Subcutaneous adipose tissue (tissue), 4 donors: Measurements from ENCODE around the gene USP6. TPM values are rescaled to one million over a fixed set of nuclear protein-coding genes. Genes with fewer than 3 reads are reported as not detected.

Experiments
- total RNA-seq, 4 donors: library from RNA; depleted of rRNA; stranded (reverse); fragments of >200 nt; gene quantifications; one replicate each; pipeline ENCODE4 v1.1.0, GENCODE V29; 2016
- TF ChIP-seq, protein P1 (sequence below): fragments of 450-650 bp; IDR thresholded peaks from one replicate; pipeline ENCODE4 v1.5.1; 2016; ENCODE audit warnings: low read depth, mild to moderate bottlenecking, control low read depth, antibody characterized with exemption, moderate library complexity

USP6 gene
- total RNA-seq = 1 to 10 TPM in 1 of 4 donors, under 1 TPM in 2, not detected in 1; 0.22 to 5.1 (median 0.51) TPM

DNA sequence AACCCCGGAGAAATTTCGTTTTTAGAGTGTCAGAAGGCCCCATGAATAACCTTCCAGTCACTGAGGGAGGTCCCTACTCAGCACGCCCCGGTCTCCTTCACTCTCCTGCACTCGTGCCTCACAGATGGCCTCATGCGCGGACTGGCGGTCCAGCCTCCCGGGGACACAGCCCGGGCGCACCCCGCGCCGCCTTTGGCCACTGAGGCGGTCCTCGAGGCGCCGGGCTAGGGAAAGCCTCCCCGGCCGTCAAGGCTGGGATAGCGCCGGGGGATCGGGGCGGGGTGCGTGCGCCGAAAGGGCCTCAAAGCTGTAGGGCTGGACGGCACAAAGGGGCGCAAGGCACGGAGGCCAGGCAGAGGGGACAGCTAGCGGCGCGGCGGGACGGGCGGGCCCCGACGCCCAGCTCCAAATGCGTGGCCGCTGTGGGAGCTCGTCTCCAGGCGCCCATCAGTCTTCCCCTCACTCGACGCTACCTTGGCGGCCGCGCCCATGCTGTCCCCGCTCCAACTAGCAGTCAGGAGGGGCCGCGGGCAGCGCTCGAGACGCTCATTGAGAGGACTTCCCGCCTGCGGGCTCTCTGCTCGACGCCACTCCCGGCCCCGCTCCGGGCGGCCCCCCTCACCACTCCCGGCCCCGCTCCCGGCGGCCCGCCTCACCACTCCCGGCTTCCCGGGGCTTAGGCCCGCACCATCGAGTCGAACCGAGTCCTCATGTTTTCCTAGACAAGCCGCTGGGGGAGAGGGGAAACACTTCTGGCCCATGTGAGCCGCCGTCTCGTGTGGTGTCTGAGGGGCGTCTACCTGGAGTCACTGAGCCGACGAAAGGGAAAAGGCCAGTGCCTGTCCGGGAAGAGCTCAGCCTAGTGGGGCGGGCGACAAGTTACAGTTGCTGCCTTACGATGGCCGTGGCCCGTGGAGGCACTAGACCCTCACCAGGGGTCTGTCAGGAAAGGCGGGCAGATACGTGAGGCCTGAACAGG lies at the start of gene USP6:
USP6 (plus strand) TSS at position 360 of the 979 bp plus-strand sequence. CDS start 14,336 bp downstream, outside the sequence.
- TF ChIP-seq, protein P1, sequence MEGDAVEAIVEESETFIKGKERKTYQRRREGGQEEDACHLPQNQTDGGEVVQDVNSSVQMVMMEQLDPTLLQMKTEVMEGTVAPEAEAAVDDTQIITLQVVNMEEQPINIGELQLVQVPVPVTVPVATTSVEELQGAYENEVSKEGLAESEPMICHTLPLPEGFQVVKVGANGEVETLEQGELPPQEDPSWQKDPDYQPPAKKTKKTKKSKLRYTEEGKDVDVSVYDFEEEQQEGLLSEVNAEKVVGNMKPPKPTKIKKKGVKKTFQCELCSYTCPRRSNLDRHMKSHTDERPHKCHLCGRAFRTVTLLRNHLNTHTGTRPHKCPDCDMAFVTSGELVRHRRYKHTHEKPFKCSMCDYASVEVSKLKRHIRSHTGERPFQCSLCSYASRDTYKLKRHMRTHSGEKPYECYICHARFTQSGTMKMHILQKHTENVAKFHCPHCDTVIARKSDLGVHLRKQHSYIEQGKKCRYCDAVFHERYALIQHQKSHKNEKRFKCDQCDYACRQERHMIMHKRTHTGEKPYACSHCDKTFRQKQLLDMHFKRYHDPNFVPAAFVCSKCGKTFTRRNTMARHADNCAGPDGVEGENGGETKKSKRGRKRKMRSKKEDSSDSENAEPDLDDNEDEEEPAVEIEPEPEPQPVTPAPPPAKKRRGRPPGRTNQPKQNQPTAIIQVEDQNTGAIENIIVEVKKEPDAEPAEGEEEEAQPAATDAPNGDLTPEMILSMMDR = no peak

DNA sequence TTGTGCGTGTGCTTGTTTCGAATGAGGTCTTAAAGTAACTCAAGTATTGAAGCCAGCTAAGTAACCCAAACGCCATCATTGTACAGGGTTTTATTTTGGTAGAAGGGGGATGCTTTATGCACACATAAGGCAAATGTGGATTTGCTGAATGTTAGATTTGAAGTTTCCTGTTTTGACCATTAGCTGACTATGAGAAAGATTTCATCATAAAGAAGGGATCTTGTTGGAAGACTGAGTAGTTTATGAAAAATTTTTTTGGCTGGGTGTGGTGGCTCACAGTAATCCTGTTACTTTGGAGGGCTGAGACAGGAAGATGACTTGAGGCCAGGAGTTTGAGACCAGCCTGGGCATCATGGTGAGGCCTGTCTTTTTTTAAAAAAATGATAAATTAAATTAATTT lies 47.6 kb upstream of the USP6 start:
- TF ChIP-seq, protein P1 = no peak

DNA sequence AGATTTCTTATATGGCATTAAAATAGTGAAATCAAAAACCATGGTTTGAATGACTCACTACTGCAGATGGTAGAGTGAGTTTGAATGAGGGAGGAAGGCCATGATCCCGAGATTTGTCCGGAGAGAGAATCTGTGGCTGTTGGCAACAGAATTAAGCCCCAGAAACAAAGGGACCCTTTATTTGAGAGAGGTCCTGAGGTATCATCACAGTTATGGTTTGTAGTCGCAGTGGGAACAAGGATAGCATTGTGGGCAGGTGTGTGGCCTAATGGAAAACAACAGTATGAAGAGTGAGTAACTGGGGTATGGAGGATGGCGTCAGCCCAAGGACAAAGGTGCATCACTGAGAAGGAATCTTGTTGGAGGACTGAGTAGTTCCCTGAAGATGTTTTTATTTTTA lies 46.1 kb upstream of the USP6 start:
- TF ChIP-seq, protein P1 = no peak

DNA sequence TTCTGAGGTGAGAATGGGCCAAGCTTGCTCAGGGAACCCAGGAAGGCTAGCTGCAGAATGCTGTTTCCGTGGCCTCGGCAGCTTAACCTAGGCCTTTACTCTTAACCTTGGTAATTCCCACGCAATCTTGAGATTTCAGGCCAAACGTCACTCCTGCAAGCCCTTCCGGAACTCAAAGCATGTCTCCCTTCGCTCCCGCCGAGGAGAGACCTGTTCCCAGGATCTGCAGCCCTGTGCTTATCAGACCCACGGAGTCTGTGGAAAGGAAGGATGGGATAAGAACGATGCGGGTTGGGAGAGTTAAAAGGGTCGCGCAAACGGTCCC lies 38.1 kb upstream of the USP6 start:
- TF ChIP-seq, protein P1 = no peak

DNA sequence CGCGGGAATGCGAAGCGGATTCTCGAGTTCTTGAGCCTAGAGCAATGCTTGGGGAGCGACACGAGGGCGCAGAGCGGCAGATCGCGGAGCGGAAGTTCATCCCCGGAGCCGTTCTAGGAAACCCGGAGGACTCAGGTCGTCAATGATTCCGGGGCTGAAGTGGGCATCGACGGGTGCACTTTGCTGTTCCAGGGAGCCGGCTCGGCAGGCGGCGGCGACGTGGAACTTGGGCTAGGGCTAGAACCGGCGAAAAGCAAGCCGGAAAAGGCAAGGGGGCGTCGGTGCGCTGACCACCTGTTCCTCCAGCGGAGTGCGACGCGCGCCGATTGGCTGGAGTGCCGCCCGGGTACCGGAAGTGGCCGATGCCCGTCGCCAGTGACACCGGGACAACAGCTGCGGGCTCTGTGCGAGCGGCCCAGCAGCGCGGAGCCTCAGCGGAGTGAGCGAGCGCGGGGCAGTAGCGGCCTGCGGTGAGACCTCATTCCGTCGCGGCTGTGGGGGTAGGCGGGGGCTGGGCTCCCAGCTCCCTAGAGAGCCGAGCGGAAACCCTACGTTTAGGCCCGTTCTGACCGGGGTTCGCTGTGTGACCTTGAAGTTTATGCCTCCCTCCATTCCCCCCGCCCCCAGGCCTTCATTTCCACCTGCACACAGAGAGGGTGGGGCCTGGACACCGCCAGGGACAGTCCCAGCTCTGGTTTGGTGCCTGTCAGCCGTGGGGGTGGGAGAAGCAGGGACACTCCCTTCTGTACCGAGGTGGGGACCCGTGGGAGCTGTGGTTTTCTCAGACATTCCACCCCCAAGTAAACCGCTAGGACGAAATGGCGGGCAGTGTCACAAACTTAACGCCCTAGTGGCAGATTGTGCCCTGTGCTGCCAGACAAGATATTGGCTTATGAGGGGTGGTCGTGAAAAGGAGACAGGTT lies 37.5 kb upstream of the USP6 start, which contains the start of gene ZFP3:
ZFP3 (plus strand) TSS at position 362 of the 923 bp plus-strand sequence. CDS start 13,038 bp downstream, outside the sequence.
- TF ChIP-seq, protein P1 = no peak

DNA sequence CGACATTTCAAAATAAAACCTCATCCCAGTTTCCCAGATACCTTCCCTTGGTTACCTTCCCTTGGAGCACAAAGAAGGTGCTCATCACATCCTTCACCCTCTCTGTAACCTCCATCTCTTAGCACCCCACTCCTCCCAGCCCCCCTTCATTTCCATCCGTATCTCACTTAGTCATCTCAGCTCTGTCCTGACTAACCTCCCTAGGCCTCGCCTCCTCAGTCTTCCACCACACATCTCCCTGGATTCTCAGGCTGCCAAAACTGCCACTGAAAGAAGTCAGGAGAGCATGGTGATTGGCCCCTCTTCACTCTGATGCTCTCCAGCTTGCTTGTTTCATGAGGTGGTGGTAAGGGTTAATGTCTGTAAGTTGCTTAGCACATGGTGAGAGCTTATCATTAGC lies 35.2 kb upstream of the USP6 start:
- TF ChIP-seq, protein P1 = no peak
